Activated CD4-positive, alpha-beta T cell treated with anti-CD3 and anti-CD28 coated beads, Interleukin-2, amount 50 U/mL, for 24 hours (primary cell): ENCODE measurements around the gene MAGOH.
"Not testable (repeated sequence)": the region's sequence is repeated elsewhere in the genome, so short reads cannot be mapped to it uniquely, and the experiment has no call there.

ENCODE experiments used
- DNase-seq, 2 donors: peaks; one replicate each; pipeline ENCODE4 v3.0.0-alpha.2; 2020; ENCODE audit warnings: low read depth in 1 of 2, low spot score in 1 of 2

Gene MAGOH

GRCh38 chr1:53241828-53242227 is 3.5 kb upstream of the MAGOH start:
- DNase-seq: no peak

GRCh38 chr1:53237638-53238037 is 680 bp downstream of the MAGOH start:
- DNase-seq: no peak

GRCh38 chr1:53220962-53221286 is 17.4 kb downstream of the MAGOH start:
- DNase-seq: no peak

- peak; percentile 84 to 94 for DNase-seq
Observed at GRCh38 chr1:53220171-53220961, 18.0 kb downstream of the MAGOH start, which contains the start of gene CZIB. CZIB (minus strand) TSS chr1:53220634; CDS start chr1:53220575, 59 bp downstream.

GRCh38 chr1:53219711-53220110 is 18.6 kb downstream of the MAGOH start:
- DNase-seq: no peak

GRCh38 chr1:53218201-53218600 is 20.1 kb downstream of the MAGOH start:
- no peak for DNase-seq

GRCh38 chr1:53214376-53214940 is 23.9 kb downstream of the MAGOH start:
- DNase-seq: no peak

- no peak for DNase-seq
Observed at GRCh38 chr1:53210954-53211353, 27.4 kb downstream of the MAGOH start.

- no peak for DNase-seq
Observed at GRCh38 chr1:53210352-53210751, 28.0 kb downstream of the MAGOH start.

- DNase-seq: no peak
Observed at GRCh38 chr1:53207726-53208125, 30.6 kb downstream of the MAGOH start.

GRCh38 chr1:53206735-53207379 is 31.5 kb downstream of the MAGOH start:
- DNase-seq: no peak

- not testable (repeated sequence) for DNase-seq
Observed at GRCh38 chr1:53206083-53206685, 32.1 kb downstream of the MAGOH start.

GRCh38 chr1:53205496-53205895 is 32.8 kb downstream of the MAGOH start:
- DNase-seq: not testable (repeated sequence)

GRCh38 chr1:53203466-53203865 is 34.9 kb downstream of the MAGOH start:
- no peak for DNase-seq

- DNase-seq: no peak
Observed at GRCh38 chr1:53198241-53198651, 40.1 kb downstream of the MAGOH start.

- no peak for DNase-seq
Observed at GRCh38 chr1:53197291-53198200, 40.8 kb downstream of the MAGOH start.

GRCh38 chr1:53196485-53197290 is 41.6 kb downstream of the MAGOH start, which contains the start of gene CPT2:
CPT2 (plus strand) TSS chr1:53196824; CDS start chr1:53196944, 120 bp downstream.
- peak; percentile 66 to 86 for DNase-seq

- DNase-seq: no peak
Observed at GRCh38 chr1:53196017-53196484, 42.3 kb downstream of the MAGOH start.

GRCh38 chr1:53195246-53196016 is 42.9 kb downstream of the MAGOH start:
- no peak for DNase-seq
